ENCODE data around the gene NEK8.

GRCh38 chr17:28788100-28788499, 59.5 kb downstream of the NEK8 start:
- TF ChIP-seq SMC3 (conservative IDR thresholded peaks at IDR 0.05; ENCODE audit: poor library complexity) (no peak), POLR2AphosphoS5 (IDR thresholded peaks at IDR 0.05) (no peak), CTCF (IDR thresholded peaks at IDR 0.05; ENCODE audit: poor library complexity, severe bottlenecking) (no peak), EP300 (conservative IDR thresholded peaks at IDR 0.05; ENCODE audit: poor library complexity, severe bottlenecking) (no peak), EZH2 (IDR thresholded peaks at IDR 0.05; ENCODE audit: borderline replicate concordance, insufficient read depth, low read length, poor library complexity, severe bottlenecking) (no peak), REST (IDR thresholded peaks at IDR 0.05; ENCODE audit: borderline replicate concordance) (no peak)
